Measurements from ENCODE around the gene TRIM27.

DNA sequence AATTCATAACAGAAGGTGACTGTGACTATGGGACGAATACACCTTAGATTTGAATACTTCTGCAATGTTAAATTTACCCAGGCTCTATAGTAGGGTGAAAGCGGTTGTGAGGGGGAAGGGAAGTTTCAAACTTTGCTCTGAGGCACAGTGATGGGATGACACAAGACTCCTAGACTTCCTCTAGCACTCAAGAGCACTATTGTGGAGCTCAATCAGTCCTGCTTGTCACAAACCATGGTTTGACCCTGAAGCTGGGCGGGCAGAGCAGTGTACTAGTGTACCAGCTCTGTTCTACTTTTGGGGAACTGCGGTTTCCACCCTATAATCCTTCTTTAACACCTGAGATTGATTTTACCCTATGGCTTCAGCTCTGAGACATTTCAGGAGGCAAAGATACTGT, 17.1 kb downstream of the TRIM27 start:
- TF ChIP-seq, protein P1, sequence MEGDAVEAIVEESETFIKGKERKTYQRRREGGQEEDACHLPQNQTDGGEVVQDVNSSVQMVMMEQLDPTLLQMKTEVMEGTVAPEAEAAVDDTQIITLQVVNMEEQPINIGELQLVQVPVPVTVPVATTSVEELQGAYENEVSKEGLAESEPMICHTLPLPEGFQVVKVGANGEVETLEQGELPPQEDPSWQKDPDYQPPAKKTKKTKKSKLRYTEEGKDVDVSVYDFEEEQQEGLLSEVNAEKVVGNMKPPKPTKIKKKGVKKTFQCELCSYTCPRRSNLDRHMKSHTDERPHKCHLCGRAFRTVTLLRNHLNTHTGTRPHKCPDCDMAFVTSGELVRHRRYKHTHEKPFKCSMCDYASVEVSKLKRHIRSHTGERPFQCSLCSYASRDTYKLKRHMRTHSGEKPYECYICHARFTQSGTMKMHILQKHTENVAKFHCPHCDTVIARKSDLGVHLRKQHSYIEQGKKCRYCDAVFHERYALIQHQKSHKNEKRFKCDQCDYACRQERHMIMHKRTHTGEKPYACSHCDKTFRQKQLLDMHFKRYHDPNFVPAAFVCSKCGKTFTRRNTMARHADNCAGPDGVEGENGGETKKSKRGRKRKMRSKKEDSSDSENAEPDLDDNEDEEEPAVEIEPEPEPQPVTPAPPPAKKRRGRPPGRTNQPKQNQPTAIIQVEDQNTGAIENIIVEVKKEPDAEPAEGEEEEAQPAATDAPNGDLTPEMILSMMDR (IDR thresholded peaks at IDR 0.05; ENCODE audit: insufficient read depth, low read length) = no peak
- TF ChIP-seq GABPA (IDR thresholded peaks at IDR 0.05; ENCODE audit: low read depth) = no peak
- TF ChIP-seq, protein P2, sequence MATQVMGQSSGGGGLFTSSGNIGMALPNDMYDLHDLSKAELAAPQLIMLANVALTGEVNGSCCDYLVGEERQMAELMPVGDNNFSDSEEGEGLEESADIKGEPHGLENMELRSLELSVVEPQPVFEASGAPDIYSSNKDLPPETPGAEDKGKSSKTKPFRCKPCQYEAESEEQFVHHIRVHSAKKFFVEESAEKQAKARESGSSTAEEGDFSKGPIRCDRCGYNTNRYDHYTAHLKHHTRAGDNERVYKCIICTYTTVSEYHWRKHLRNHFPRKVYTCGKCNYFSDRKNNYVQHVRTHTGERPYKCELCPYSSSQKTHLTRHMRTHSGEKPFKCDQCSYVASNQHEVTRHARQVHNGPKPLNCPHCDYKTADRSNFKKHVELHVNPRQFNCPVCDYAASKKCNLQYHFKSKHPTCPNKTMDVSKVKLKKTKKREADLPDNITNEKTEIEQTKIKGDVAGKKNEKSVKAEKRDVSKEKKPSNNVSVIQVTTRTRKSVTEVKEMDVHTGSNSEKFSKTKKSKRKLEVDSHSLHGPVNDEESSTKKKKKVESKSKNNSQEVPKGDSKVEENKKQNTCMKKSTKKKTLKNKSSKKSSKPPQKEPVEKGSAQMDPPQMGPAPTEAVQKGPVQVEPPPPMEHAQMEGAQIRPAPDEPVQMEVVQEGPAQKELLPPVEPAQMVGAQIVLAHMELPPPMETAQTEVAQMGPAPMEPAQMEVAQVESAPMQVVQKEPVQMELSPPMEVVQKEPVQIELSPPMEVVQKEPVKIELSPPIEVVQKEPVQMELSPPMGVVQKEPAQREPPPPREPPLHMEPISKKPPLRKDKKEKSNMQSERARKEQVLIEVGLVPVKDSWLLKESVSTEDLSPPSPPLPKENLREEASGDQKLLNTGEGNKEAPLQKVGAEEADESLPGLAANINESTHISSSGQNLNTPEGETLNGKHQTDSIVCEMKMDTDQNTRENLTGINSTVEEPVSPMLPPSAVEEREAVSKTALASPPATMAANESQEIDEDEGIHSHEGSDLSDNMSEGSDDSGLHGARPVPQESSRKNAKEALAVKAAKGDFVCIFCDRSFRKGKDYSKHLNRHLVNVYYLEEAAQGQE (IDR thresholded peaks at IDR 0.05; ENCODE audit: insufficient replicate concordance, low read depth) = no peak
